HG03135 (cell line): ENCODE results near the gene LEAP2.
A peak's percentile ranks its signal among the peaks of the same experiment; 100 is the strongest.
"Not testable (repeated sequence)": the region's sequence is repeated elsewhere in the genome, so short reads cannot be mapped to it uniquely, and the experiment has no call there.

Experiments
- ATAC-seq: cut with Tn5 transposase; IDR thresholded peaks from one replicate; pipeline ENCODE4 v1.9.1; 2021; ENCODE audit warnings: mild to moderate bottlenecking, moderate library complexity; ENCODE audit not compliant: unreplicated experiment

Gene LEAP2

DNA sequence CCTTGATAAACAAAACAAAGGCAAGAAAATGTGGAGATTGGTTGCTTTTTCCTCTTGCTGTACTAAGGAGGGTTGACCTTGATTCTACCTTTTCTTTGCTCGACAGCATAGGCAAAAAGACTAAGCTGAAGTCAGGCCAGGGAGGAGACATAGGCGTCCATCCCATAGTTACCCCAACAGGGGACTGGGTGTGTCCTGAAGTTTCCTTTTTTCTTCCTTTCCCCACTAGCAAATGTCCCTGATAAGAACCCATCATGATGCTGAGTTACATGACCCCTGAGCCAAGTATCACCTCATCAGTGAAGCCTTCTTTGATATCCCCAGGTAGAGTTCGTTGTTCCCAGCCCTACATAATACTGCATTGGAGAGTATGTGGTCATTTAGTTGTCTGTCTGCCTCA lies 33.2 kb upstream of the LEAP2 start:
- ATAC-seq = no peak

DNA sequence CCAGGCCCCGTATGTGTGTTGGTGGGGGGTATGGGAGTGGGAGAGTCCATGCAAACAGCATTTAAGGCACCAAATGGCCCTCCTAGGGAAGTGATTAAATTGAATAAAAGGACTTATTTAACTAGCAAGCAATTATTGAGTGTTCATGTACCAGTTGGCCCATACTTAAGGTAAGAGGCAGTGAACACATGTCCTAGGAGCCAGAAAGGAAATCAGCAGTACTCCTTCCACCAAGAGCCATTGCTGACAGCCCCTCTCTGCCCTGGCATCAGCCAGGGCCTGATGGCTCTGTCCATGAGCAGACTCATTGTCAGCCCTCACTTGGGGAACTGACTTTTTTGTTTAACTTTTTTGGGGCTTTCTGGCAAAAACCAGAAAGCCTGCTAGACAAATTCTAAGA lies 32.6 kb upstream of the LEAP2 start:
- no peak for ATAC-seq

DNA sequence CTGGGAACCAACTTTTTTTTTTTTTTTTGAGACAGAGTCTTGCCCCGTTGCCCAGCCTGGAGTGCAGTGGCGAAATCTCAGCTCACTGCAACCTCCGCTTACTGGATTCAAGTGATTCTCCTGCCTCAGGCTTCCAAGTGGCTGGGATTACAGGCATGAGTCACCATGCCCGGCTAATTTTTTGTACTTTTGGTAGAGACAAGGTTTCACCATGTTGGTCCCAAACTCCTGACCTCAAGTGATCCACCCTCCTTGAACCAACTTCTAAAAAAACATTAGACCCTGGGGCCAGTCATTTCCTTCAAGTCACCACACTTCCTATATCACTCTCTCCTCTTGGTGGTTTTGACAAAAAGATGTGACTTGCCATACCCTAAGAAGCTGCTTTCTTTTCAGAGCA lies 32.2 kb upstream of the LEAP2 start:
- no peak for ATAC-seq

- ATAC-seq = no peak
Measured at GRCh38 chr5:132848270-132848669, 25.2 kb upstream of the LEAP2 start.

- ATAC-seq = no peak
Measured at GRCh38 chr5:132849347-132849746, 24.1 kb upstream of the LEAP2 start.

- ATAC-seq = no peak
Measured at GRCh38 chr5:132850066-132850465, 23.4 kb upstream of the LEAP2 start.

DNA sequence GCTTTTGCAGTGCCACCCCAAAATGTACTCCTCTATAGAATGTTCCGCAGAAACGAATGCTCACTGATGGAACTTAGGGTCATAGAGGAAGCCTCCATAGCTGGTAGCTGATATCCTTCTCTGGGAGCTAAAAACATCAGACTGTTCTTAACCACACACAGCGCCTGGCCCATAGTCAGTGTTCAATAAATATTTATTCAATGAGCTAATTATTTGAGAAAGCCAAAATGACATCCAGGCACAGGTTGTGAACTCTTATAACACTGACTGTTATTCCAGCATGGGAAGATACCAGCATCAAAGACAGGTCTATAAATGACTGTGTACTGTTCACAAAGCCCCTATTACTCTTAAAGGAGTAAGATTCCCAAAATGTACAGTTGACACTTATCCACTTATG lies 20.1 kb upstream of the LEAP2 start:
- ATAC-seq = no peak

- ATAC-seq = no peak
Measured at GRCh38 chr5:132853790-132854189, 19.7 kb upstream of the LEAP2 start.

DNA sequence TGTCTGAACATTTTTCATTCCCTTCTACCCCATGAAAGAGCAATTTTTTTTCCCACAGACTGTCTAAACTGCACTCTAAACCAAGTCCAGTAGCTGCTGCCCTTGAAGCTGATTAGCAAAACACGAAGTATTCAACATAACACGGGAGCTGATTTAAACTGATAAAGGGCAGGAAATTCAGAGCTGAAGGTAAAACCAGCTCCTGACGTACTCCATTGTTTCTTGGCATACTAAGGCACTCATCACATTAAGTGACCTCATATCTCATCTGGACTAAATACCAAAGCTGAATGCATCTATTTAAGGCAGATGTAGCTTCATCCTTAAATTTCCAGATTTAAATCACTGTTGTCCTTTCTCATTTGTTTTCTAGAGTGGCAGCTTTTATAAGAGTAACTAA lies 19.2 kb upstream of the LEAP2 start:
- ATAC-seq = no peak

DNA sequence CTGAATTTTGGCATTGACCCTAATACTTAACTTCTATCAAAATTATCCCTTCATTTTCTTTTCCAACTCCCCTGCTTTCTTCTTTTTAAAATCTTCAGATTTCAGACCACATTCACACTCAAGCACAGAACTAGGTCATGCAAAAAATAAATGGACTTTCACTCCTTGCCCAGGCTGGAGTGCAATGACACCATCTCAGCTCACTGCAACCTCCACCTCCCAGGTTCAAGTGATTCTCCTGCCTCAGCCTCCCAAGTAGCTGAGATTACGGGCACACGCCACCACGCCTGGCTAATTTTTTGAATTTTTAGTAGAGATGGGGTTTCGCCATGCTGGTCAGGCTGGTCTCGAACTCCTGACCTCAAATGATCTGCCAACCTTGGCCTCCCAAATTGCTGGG lies 18.5 kb upstream of the LEAP2 start:
- not testable (repeated sequence) for ATAC-seq

- ATAC-seq = no peak
Measured at GRCh38 chr5:132856011-132856410, 17.5 kb upstream of the LEAP2 start.

DNA sequence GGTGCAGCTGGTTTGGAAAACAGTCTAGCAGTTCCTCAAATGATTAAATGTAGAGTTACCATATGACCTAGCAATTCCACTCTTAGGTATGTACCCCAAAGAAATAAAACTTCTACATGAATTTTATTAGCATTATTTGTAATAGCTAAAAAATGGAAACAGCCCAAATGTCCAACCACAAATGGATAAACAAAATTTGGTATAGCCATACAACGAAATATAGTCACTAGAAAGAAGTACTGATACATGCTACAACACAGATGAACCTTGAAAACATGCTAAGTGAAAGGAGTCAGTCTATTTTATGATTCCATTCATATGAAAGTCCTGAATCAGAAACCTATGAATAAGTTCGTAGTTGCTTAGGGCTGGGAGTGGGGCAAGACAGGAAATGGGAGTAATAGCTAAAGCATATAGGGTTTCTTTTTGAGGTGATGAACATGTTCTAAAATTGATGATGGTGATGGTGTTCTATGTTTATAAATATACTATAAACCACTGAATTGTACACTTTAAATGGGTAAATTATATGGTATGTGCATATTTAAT lies 13.5 kb upstream of the LEAP2 start:
- ATAC-seq = no peak

GRCh38 chr5:132860742-132861141 lies 12.7 kb upstream of the LEAP2 start:
- ATAC-seq = no peak

DNA sequence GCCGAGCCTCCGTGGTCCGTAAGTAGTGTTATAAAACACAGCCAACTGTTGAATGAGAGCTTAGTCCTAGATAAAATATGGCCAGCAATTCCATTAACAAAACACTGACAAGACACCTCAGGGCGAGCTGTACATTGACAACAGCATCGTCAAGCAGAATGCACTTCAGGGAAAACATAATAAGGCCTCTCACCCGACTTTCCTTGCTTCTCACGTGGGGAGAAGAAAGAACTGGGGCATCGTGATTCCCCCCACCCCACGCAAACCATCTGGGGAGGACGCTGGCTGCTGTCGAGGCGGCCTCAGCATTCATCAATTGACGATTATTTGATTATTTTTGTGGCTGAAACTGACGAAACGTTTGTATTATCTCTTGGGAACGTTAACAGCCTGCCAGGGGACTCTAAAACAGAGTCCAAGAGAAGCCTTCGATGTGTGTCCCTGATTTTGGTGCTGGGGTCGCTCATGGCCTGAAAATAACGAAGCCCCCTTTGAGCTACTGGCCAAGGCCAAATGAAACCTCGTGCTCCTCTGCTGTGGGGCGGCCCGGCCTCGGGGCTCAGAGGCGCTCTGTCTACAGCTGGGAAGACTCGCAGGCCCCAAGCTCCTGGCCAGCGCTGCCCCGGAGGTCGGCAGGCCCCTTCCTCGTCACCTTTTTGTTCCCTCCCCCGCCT lies 7.7 kb upstream of the LEAP2 start:
- ATAC-seq = peak; percentile 26

DNA sequence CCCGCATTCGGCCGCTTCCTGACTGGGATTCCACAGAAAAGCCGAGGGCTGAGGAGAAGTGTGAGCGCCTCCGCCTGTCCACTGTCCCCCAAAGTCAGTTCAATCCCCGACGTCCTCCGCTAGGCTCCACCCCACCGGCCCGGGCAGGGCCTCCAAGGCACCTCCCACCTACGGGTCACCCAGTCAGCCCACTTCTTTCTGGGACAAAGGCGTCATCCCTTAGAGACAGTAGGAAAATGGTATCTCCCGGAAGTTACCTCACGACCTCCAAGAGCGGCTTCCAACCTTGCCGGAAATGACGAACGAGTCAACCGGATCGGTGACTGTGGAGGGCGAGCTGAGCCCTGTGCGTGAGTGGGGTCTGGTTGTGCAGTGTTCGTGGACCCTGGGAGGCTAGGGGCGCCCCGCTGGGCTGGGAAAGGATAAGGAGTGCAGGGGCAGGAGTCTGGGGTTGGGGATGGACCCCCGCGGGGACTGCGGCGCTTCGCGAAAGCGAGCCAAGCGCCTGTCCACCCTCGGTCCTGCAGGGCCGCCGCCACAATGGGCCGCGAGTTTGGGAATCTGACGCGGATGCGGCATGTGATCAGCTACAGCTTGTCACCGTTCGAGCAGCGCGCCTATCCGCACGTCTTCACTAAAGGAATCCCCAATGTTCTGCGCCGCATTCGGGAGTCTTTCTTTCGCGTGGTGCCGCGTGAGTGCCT lies 7.0 kb upstream of the LEAP2 start, which contains the start of the genes GDF9 and UQCRQ:
Gene GDF9, minus strand, starts transcription at position 128 of the 704 bp plus-strand sequence. CDS start 1,936 bp downstream, outside the sequence.
Gene UQCRQ, plus strand, starts transcription at position 301 of the 704 bp plus-strand sequence. Its CDS starts 240 bp downstream, at position 541.
- peak; percentile 97 for ATAC-seq

GRCh38 chr5:132867046-132867451 lies 6.4 kb upstream of the LEAP2 start:
- ATAC-seq = peak; percentile 32

GRCh38 chr5:132868754-132869153 lies 4.7 kb upstream of the LEAP2 start:
- ATAC-seq = no peak

GRCh38 chr5:132870801-132871200 lies 2.7 kb upstream of the LEAP2 start:
- ATAC-seq = no peak

GRCh38 chr5:132871459-132872284 lies 1.8 kb upstream of the LEAP2 start:
- no peak for ATAC-seq

DNA sequence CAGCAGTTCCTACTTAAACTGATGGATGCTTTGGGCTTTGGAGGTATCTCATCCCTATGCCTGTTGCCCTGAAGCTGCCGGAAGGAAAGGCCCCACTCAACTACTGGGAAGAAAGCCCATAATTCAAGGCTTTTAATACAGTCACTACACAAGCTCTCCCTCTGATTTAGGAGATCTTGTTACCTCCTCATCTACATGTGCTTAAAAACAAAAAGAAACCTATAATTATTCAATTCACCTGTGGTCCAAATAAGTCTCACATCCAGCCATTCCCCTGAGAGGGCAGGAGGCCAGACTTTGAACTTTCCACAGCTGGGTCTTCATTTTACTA lies 715 bp upstream of the LEAP2 start:
- no peak for ATAC-seq

DNA sequence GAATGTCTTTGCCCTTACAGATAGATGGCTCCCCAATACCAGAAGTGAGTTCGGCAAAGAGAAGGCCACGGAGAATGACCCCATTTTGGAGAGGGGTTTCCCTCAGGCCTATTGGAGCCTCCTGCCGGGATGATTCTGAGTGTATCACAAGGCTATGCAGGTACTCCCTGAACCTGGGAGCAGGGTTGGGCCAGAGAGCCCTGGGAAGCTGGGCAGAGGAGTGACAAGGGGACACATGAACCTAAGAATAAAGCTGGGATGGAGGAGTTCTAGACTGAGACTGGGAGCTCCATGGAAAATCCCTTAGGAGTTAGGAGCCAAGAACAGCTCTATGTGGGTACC lies 433 bp downstream of the LEAP2 start:
- ATAC-seq = no peak
